Measurements from ENCODE around the gene ZFAND3.

GRCh38 chr6:37784585-37784967 lies 35.0 kb upstream of the ZFAND3 start:
- TF ChIP-seq CTCF (IDR thresholded peaks at IDR 0.05) (no peak), POLR2A (IDR thresholded peaks at IDR 0.05; ENCODE audit: low read length) (no peak), REST (IDR thresholded peaks at IDR 0.05) (no peak), HDAC2 (IDR thresholded peaks at IDR 0.05) (no peak)

All from A549 (cell line).